SK-N-SH treated with all-trans-retinoic acid at 6 μM for 48 hours (cell line): ENCODE data around the gene NAV3.

Source experiments
- ATAC-seq: fragments of 200-7000 bp; cut with Tn5 transposase; 3 replicates; pipeline ENCODE4 v1.9.1; 2020; ENCODE audit warnings: mild to moderate bottlenecking, moderate library complexity
- BACH2 ChIP-seq: fragments of 250-450 bp; sonication (Bioruptor Pico); IDR thresholded peaks from 2 replicates; pipeline ENCODE4 v1.9.0; 2021; ENCODE audit warnings: mild to moderate bottlenecking, borderline replicate concordance
- CREB5 ChIP-seq: fragments of 250-450 bp; sonication (Bioruptor Pico); IDR thresholded peaks from 2 replicates; pipeline ENCODE4 v1.5.1; 2020; ENCODE audit warnings: low read depth, mild to moderate bottlenecking, moderate library complexity
- CSDC2 ChIP-seq: fragments of 250-450 bp; sonication (Bioruptor Pico); IDR thresholded peaks from 2 replicates; pipeline ENCODE4 v1.5.0; 2020; ENCODE audit warnings: mild to moderate bottlenecking, moderate library complexity
- ESRRG ChIP-seq: fragments of 250-450 bp; sonication (Bioruptor Pico); IDR thresholded peaks from 2 replicates; pipeline ENCODE4 v1.6.1; 2021; ENCODE audit warnings: mild to moderate bottlenecking
- GLIS3 ChIP-seq: fragments of 250-450 bp; sonication (Bioruptor Pico); IDR thresholded peaks from 2 replicates; pipeline ENCODE4 v1.5.0; 2020; ENCODE audit warnings: mild to moderate bottlenecking, moderate library complexity
- OSR1 ChIP-seq: fragments of 250-450 bp; sonication (Bioruptor Pico); IDR thresholded peaks from 2 replicates; pipeline ENCODE4 v1.8.0; 2022; ENCODE audit warnings: moderate library complexity, mild to moderate bottlenecking, inconsistent platforms
- PATZ1 ChIP-seq: fragments of 250-450 bp; sonication (Bioruptor Pico); IDR thresholded peaks from 2 replicates; pipeline ENCODE4 v1.8.0; 2020; ENCODE audit warnings: mild to moderate bottlenecking, moderate library complexity, borderline replicate concordance
- RARB ChIP-seq: fragments of 250-450 bp; sonication (Bioruptor Pico); IDR thresholded peaks from 2 replicates; pipeline ENCODE4 v1.8.0; 2021; ENCODE audit warnings: mild to moderate bottlenecking, moderate library complexity
- SNAI2 ChIP-seq: fragments of 250-450 bp; sonication (Bioruptor Pico); IDR thresholded peaks from 2 replicates; pipeline ENCODE4 v1.5.0; 2020; ENCODE audit warnings: mild to moderate bottlenecking, moderate library complexity
- TCF4 ChIP-seq: fragments of 250-450 bp; sonication (Bioruptor Pico); IDR thresholded peaks from 2 replicates; pipeline ENCODE4 v1.8.0; 2021; ENCODE audit warnings: mild to moderate bottlenecking, moderate library complexity, borderline replicate concordance
- TOX ChIP-seq: fragments of 250-450 bp; sonication (Bioruptor Pico); IDR thresholded peaks from 2 replicates; pipeline ENCODE4 v1.8.0; 2021; ENCODE audit warnings: mild to moderate bottlenecking, moderate library complexity, borderline replicate concordance
- TSHZ2 ChIP-seq: fragments of 250-450 bp; sonication (Bioruptor Pico); IDR thresholded peaks from 2 replicates; pipeline ENCODE4 v1.5.0; 2020; ENCODE audit warnings: mild to moderate bottlenecking, moderate library complexity
- ZC3H10 ChIP-seq: fragments of 250-450 bp; sonication (Bioruptor Pico); IDR thresholded peaks from 2 replicates; pipeline ENCODE4 v1.5.1; 2021; ENCODE audit warnings: mild to moderate bottlenecking, moderate library complexity
- ZFP3 ChIP-seq: fragments of 250-450 bp; sonication (Bioruptor Pico); IDR thresholded peaks from 2 replicates; pipeline ENCODE4 v1.5.0; 2020; ENCODE audit warnings: mild to moderate bottlenecking, moderate library complexity
- ZFP30 ChIP-seq: fragments of 450-650 bp; formaldehyde crosslinking; IDR thresholded peaks from 2 replicates; pipeline ENCODE4 v1.5.0; 2022; ENCODE audit warnings: mild to moderate bottlenecking, moderate library complexity
- ZNF565 ChIP-seq: fragments of 450-650 bp; formaldehyde crosslinking; conservative IDR thresholded peaks from 2 replicates; pipeline ENCODE4 v1.5.0; 2020; ENCODE audit warnings: low read depth, mild to moderate bottlenecking, moderate library complexity
- ZNF70 ChIP-seq: fragments of 450-650 bp; formaldehyde crosslinking; IDR thresholded peaks from 2 replicates; pipeline ENCODE4 v1.5.0; 2020; ENCODE audit warnings: mild to moderate bottlenecking, moderate library complexity
- ZNF8 ChIP-seq: fragments of 450-650 bp; formaldehyde crosslinking; IDR thresholded peaks from 2 replicates; pipeline ENCODE4 v1.5.0; 2020; ENCODE audit warnings: mild to moderate bottlenecking, moderate library complexity
- TF ChIP-seq, protein P1 (sequence below): fragments of 250-450 bp; sonication (Bioruptor Pico); IDR thresholded peaks from 2 replicates; pipeline ENCODE4 v1.5.1; 2021; ENCODE audit warnings: mild to moderate bottlenecking, moderate library complexity
- TF ChIP-seq, protein P2 (sequence below): fragments of 250-450 bp; sonication (Bioruptor Pico); IDR thresholded peaks from 2 replicates; pipeline ENCODE4 v1.8.0; 2021; ENCODE audit warnings: low read depth, mild to moderate bottlenecking, moderate library complexity, borderline replicate concordance

The NAV3 gene

GRCh38 chr12:77847060-77847541 is 16.4 kb downstream of the NAV3 start:
- TF ChIP-seq ZNF70 (CRISPR knock-in tag) (no peak), CSDC2 (no peak), PATZ1 (no peak), CREB5 (CRISPR knock-in tag) (no peak), TCF4 (CRISPR knock-in tag) (no peak), ZFP3 (CRISPR knock-in tag) (no peak), TSHZ2 (no peak), ZNF565 (CRISPR knock-in tag) (no peak), ZNF8 (CRISPR knock-in tag) (no peak)
- ATAC-seq: peak; percentile 28; the same call in 2 of the 3 replicates

GRCh38 chr12:77847680-77848431 is 17.2 kb downstream of the NAV3 start:
- peak; percentile 72 for ATAC-seq
- TF ChIP-seq ZFP30 (no peak), ESRRG (CRISPR knock-in tag) (no peak), SNAI2 (CRISPR knock-in tag) (no peak), RARB (CRISPR knock-in tag) (no peak), ZNF8 (CRISPR knock-in tag) (no peak), ZNF565 (CRISPR knock-in tag) (no peak), BACH2 (CRISPR knock-in tag) (no peak), GLIS3 (CRISPR knock-in tag) (no peak), CREB5 (CRISPR knock-in tag) (no peak), PATZ1 (no peak), TSHZ2 (no peak), TCF4 (CRISPR knock-in tag) (no peak), ZNF70 (CRISPR knock-in tag) (no peak), CSDC2 (no peak), OSR1 (CRISPR knock-in tag) (no peak), TOX (no peak), ZC3H10 (CRISPR knock-in tag) (no peak)
- TF ChIP-seq, protein P1, sequence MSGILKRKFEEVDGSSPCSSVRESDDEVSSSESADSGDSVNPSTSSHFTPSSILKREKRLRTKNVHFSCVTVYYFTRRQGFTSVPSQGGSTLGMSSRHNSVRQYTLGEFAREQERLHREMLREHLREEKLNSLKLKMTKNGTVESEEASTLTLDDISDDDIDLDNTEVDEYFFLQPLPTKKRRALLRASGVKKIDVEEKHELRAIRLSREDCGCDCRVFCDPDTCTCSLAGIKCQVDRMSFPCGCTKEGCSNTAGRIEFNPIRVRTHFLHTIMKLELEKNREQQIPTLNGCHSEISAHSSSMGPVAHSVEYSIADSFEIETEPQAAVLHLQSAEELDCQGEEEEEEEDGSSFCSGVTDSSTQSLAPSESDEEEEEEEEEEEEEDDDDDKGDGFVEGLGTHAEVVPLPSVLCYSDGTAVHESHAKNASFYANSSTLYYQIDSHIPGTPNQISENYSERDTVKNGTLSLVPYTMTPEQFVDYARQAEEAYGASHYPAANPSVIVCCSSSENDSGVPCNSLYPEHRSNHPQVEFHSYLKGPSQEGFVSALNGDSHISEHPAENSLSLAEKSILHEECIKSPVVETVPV (CRISPR knock-in tag): no peak
- TF ChIP-seq, protein P2, sequence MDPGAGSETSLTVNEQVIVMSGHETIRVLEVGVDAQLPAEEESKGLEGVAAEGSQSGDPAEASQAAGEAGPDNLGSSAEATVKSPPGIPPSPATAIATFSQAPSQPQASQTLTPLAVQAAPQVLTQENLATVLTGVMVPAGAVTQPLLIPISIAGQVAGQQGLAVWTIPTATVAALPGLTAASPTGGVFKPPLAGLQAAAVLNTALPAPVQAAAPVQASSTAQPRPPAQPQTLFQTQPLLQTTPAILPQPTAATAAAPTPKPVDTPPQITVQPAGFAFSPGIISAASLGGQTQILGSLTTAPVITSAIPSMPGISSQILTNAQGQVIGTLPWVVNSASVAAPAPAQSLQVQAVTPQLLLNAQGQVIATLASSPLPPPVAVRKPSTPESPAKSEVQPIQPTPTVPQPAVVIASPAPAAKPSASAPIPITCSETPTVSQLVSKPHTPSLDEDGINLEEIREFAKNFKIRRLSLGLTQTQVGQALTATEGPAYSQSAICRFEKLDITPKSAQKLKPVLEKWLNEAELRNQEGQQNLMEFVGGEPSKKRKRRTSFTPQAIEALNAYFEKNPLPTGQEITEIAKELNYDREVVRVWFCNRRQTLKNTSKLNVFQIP: no peak
